Astrocyte (in vitro differentiated cells and primary cell): Measurements from ENCODE around the gene AAGAB. TPM values are rescaled to one million over a fixed set of nuclear protein-coding genes. Genes with fewer than 3 reads are reported as not detected.
A peak's percentile ranks its signal among the peaks of the same experiment; 100 is the strongest.

Experiments
- DNase-seq: peaks from one replicate; pipeline ENCODE4 v3.0.0-alpha.2; 2010; ENCODE audit warnings: low read depth
- FAIRE-seq: peaks from 2 replicates; lab custom pipeline; 2011; peaks lifted over from hg19 to GRCh38; lab: Jason Lieb, UNC
- H2AFZ ChIP-seq: 2 replicates; pipeline ENCODE4 v1.6.0; 2012; ENCODE audit warnings: low read depth, low read length, inconsistent platforms
- H3K27ac ChIP-seq: 2 replicates; pipeline ENCODE4 v1.5.1; 2011; ENCODE audit warnings: low read depth, low read length, inconsistent platforms
- H3K27me3 ChIP-seq: 2 replicates; pipeline ENCODE4 v1.6.0; 2011; ENCODE audit warnings: low read length, inconsistent platforms; ENCODE audit not compliant: insufficient read depth
- H3K36me3 ChIP-seq: 2 replicates; pipeline ENCODE4 v1.5.1; 2011; ENCODE audit warnings: low read length, inconsistent platforms; ENCODE audit not compliant: insufficient read depth
- H3K4me1 ChIP-seq: 2 replicates; pipeline ENCODE4 v1.5.1; 2011; ENCODE audit warnings: low read length, inconsistent platforms; ENCODE audit not compliant: insufficient read depth
- H3K4me2 ChIP-seq: 2 replicates; pipeline ENCODE4 v1.6.0; 2012; ENCODE audit warnings: low read length, inconsistent platforms
- H3K4me3 ChIP-seq: 2 replicates; pipeline ENCODE4 v1.5.1; 2011; ENCODE audit warnings: low read depth, mild to moderate bottlenecking, low read length, inconsistent platforms; ENCODE audit not compliant: insufficient read depth
- H3K79me2 ChIP-seq: 2 replicates; pipeline ENCODE4 v1.6.0; 2012; ENCODE audit warnings: mild to moderate bottlenecking, low read length, inconsistent platforms; ENCODE audit not compliant: insufficient read depth
- H3K9ac ChIP-seq: 2 replicates; pipeline ENCODE4 v1.6.0; 2012; ENCODE audit warnings: mild to moderate bottlenecking, low read length, inconsistent platforms
- H3K9me3 ChIP-seq: 2 replicates; pipeline ENCODE4 v1.5.1; 2012; ENCODE audit warnings: low read depth, mild to moderate bottlenecking, low read length, inconsistent platforms; ENCODE audit not compliant: insufficient read depth
- H4K20me1 ChIP-seq: 2 replicates; pipeline ENCODE4 v1.6.0; 2012; ENCODE audit warnings: low read length, inconsistent platforms; ENCODE audit not compliant: insufficient read depth
- H3K27ac Mint-ChIP-seq: one replicate; pipeline ENCODE4 v1.8.0; 2021; ENCODE audit warnings: mild to moderate bottlenecking, mixed read lengths; ENCODE audit not compliant: unreplicated experiment
- H3K27me3 Mint-ChIP-seq: one replicate; pipeline ENCODE4 v1.8.0; 2021; ENCODE audit warnings: low read depth, mixed read lengths; ENCODE audit not compliant: unreplicated experiment
- H3K36me3 Mint-ChIP-seq: one replicate; pipeline ENCODE4 v1.8.0; 2021; ENCODE audit warnings: low read depth, mixed read lengths; ENCODE audit not compliant: unreplicated experiment
- H3K4me1 Mint-ChIP-seq: one replicate; pipeline ENCODE4 v1.8.0; 2021; ENCODE audit warnings: low read depth, mixed read lengths; ENCODE audit not compliant: unreplicated experiment
- H3K4me3 Mint-ChIP-seq: one replicate; pipeline ENCODE4 v1.8.0; 2021; ENCODE audit warnings: mild to moderate bottlenecking, moderate library complexity, mixed read lengths; ENCODE audit not compliant: unreplicated experiment
- H3K9me3 Mint-ChIP-seq: one replicate; pipeline ENCODE4 v1.8.0; 2021; ENCODE audit warnings: mild to moderate bottlenecking, mixed read lengths; ENCODE audit not compliant: unreplicated experiment
- CTCF ChIP-seq: IDR thresholded peaks from 2 replicates; pipeline ENCODE4 v1.5.1; 2011; ENCODE audit warnings: low read depth, mild to moderate bottlenecking, inconsistent platforms, low read length, moderate library complexity; ENCODE audit not compliant: insufficient read depth
- EZH2 ChIP-seq: IDR thresholded peaks from 2 replicates; pipeline ENCODE4 v1.6.1; 2012; ENCODE audit warnings: mild to moderate bottlenecking, low read length, inconsistent platforms; ENCODE audit not compliant: insufficient read depth
- total RNA-seq: library from RNA; stranded (reverse); gene quantifications from 2 replicates; pipeline ENCODE4 v1.2.1, GENCODE V29; 2021

AAGAB gene
- total RNA-seq, 1 donor from 2014 or later, result 52.2 TPM

- no peak overlapping the region for H3K4me3 ChIP-seq
- H3K36me3 ChIP-seq, result peaks cover 18% of the 10 kb centered on the region
- H2AFZ ChIP-seq, result no peak overlapping the region
- H3K9ac ChIP-seq, result peak overlapping the region; percentile 49
- no peaks in the 10 kb centered on the region for H3K9me3 ChIP-seq
- TF ChIP-seq CTCF (no peak), EZH2 (no peak)
- H3K36me3 Mint-ChIP-seq, result peaks cover 23% of the 10 kb centered on the region
- H3K27me3 ChIP-seq, result no peaks in the 10 kb centered on the region
- FAIRE-seq (no peak), DNase-seq (no peak)
- no peaks in the 10 kb centered on the region for H3K9me3 Mint-ChIP-seq
- peak overlapping the region; percentile 41 for H3K4me2 ChIP-seq
- no peaks in the 10 kb centered on the region for H4K20me1 ChIP-seq
- H3K4me1 Mint-ChIP-seq, result peaks cover 40% of the 10 kb centered on the region
- no peak overlapping the region for H3K4me3 Mint-ChIP-seq
- H3K27me3 Mint-ChIP-seq, result no peaks in the 10 kb centered on the region
- H3K79me2 ChIP-seq, result no peaks in the 10 kb centered on the region
- no peak overlapping the region for H3K27ac Mint-ChIP-seq
- peaks cover 22% of the 10 kb centered on the region for H3K4me1 ChIP-seq
- peak overlapping the region; percentile 62 for H3K27ac ChIP-seq
Measured at GRCh38 chr15:67196222-67196621, 58.2 kb downstream of the AAGAB start.

GRCh38 chr15:67195305-67195704 lies 59.2 kb downstream of the AAGAB start:
- H2AFZ ChIP-seq, result no peak overlapping the region
- H3K36me3 ChIP-seq, result peaks cover 23% of the 10 kb centered on the region
- no peak for DNase-seq
- no peak overlapping the region for H3K27ac ChIP-seq
- Mint-ChIP-seq H3K27me3 (no peaks in the 10 kb centered on the region), H3K9me3 (no peaks in the 10 kb centered on the region), H3K4me1 (peaks cover 31% of the 10 kb centered on the region), H3K4me3 (no peak overlapping the region), H3K27ac (no peak overlapping the region), H3K36me3 (peaks cover 24% of the 10 kb centered on the region)
- H3K9me3 ChIP-seq, result no peaks in the 10 kb centered on the region
- H3K4me3 ChIP-seq, result no peak overlapping the region
- no peaks in the 10 kb centered on the region for H4K20me1 ChIP-seq
- H3K79me2 ChIP-seq, result no peaks in the 10 kb centered on the region
- FAIRE-seq, result no peak
- no peak overlapping the region for H3K9ac ChIP-seq
- no peak overlapping the region for H3K4me2 ChIP-seq
- no peak for TF ChIP-seq EZH2
- TF ChIP-seq CTCF, result no peak
- peaks cover 20% of the 10 kb centered on the region for H3K4me1 ChIP-seq
- H3K27me3 ChIP-seq, result no peaks in the 10 kb centered on the region

GRCh38 chr15:67194171-67195114 lies 60.0 kb downstream of the AAGAB start:
- H3K4me3 ChIP-seq, result no peak overlapping the region
- TF ChIP-seq EZH2 (no peak), CTCF (no peak)
- H3K4me2 ChIP-seq, result no peak overlapping the region
- H3K36me3 ChIP-seq, result peaks cover 28% of the 10 kb centered on the region
- no peaks in the 10 kb centered on the region for H3K79me2 ChIP-seq
- H3K27ac Mint-ChIP-seq, result no peak overlapping the region
- no peak overlapping the region for H3K27ac ChIP-seq
- H3K9me3 Mint-ChIP-seq, result no peaks in the 10 kb centered on the region
- no peaks in the 10 kb centered on the region for H4K20me1 ChIP-seq
- peaks cover 25% of the 10 kb centered on the region for H3K36me3 Mint-ChIP-seq
- peaks cover 22% of the 10 kb centered on the region for H3K4me1 Mint-ChIP-seq
- FAIRE-seq (no peak), DNase-seq (no peak)
- H2AFZ ChIP-seq, result no peak overlapping the region
- H3K27me3 ChIP-seq, result no peaks in the 10 kb centered on the region
- no peak overlapping the region for H3K4me3 Mint-ChIP-seq
- no peaks in the 10 kb centered on the region for H3K27me3 Mint-ChIP-seq
- H3K9me3 ChIP-seq, result no peaks in the 10 kb centered on the region
- no peak overlapping the region for H3K9ac ChIP-seq
- peaks cover 14% of the 10 kb centered on the region for H3K4me1 ChIP-seq
